Left lung (tissue), 10 donors: ENCODE results near the gene EIF4H. TPM values are rescaled to one million over a fixed set of nuclear protein-coding genes. Genes with fewer than 3 reads are reported as not detected.

Experiments used
- ATAC-seq: fragments of 200-7000 bp; cut with Tn5 transposase; one replicate; pipeline ENCODE4 v1.9.1; 2020; ENCODE audit warnings: moderate library complexity
- DNase-seq, 4 donors: peaks; one replicate each; pipeline ENCODE4 v3.0.0-alpha.2; 2013 to 2020
- H3K27ac ChIP-seq, 2 donors: fragments of 200-600 bp; sonication (generic) in 1 of 2; one replicate each; pipeline versions ENCODE4 v1.5.0 to v1.8.0; 2020 to 2021
- H3K27me3 ChIP-seq, 2 donors: fragments of 200-600 bp; sonication (generic) in 1 of 2; one replicate each; pipeline versions ENCODE4 v1.5.0 to v1.8.0; 2020 to 2021
- H3K36me3 ChIP-seq, 2 donors: fragments of 200-600 bp; sonication (generic) in 1 of 2; one replicate each; pipeline versions ENCODE4 v1.5.0 to v1.8.0; 2020 to 2021
- H3K4me1 ChIP-seq, 2 donors: fragments of 200-600 bp; one replicate each; pipeline ENCODE4 v1.8.0; 2021
- H3K4me3 ChIP-seq, 2 donors: fragments of 200-600 bp; sonication (generic) in 1 of 2; one replicate each; pipeline versions ENCODE4 v1.5.0 to v1.8.0; 2020 to 2021; ENCODE audit warnings: mild to moderate bottlenecking in 1 of 2
- H3K9me3 ChIP-seq, 2 donors: fragments of 200-600 bp; sonication (generic) in 1 of 2; one replicate each; pipeline versions ENCODE4 v1.5.0 to v1.8.0; 2020 to 2021
- intact Hi-C, 2 donors: fragments of 100-400 bp; cut with DNase I; formaldehyde crosslinking; loops; one replicate each; pipeline versions ENCODE4 v1.11.2 to v1.14.2; 2022
- polyA plus RNA-seq, 6 donors: library from polyadenylated mRNA; unstranded; fragments of 120-200 nt; gene quantifications; one replicate each; pipeline ENCODE4 v1.2.1, GENCODE V29; 2013; ENCODE audit not compliant: insufficient read length in 6 of 6
- total RNA-seq, 2 donors: library from RNA; stranded (reverse); fragmentation: NEBNext Ultra II Directional; extraction: Animal tissue kit (Norgen Biotek cat#: 25700); gene quantifications; one replicate each; pipeline ENCODE4 v1.2.1, GENCODE V29; 2021
- TF ChIP-seq, protein P1 (sequence below), 2 donors: fragments of 200-600 bp; sonication (generic) in 1 of 2; IDR thresholded peaks; one replicate each; pipeline versions ENCODE4 v1.5.0 to v1.8.0; 2021; ENCODE audit warnings: antibody characterized with exemption in 2 of 2
- donor health status: DM: no; HTN: yes; CAD: no.
- donor health status: DM: no; HTN: no; CAD: no.

EIF4H gene
- total and polyA plus RNA-seq, 8 donors: 203 to 308 (median 264) TPM

DNA sequence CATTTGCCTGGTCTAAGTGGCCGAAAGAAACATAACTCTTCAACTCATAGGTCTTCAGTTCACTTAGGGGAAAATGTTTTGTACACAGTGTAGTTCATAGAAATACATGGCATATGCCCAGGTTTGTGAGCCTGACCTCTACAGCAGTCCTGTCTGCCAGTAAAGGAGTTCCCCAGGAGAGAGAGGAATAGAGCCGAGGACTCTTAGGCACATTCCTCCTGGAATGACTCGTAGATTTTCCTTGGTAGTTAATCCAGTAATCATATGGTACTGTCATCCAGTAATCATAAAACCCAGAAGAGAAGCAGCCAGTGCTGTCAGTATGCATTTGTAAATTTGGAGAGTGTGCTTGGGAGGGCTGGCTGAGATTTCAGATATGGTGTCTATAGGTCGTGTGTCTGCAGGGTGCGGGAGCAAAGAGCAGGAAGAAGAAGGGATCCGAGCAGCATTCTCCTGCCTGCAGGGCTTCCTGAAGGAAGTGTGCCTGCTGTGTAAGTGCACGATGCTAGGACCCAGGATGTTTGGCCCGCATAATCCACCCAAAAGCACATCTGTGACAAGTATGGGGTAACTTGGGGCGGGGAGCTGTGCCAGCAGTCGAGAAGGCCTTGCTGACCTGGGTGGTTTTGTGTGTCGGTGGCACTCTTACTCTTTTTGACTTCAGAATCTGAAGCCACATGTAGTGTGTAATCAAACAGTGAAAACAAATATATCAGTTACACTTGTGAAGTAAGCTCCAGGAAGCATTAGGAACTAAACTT, 13.9 kb downstream of the EIF4H start:
- H3K36me3 ChIP-seq: peaks cover 0 to 67% of the 10 kb centered on the region in 2 donors
- intact Hi-C loops: loop anchor here in 1 of 2 donors (10.0 kb wide), 1 partner anchor 323 kb away; the partner anchor contains the start of gene TMEM270
- H3K27ac ChIP-seq: no peak overlapping the region
- peaks cover 24 to 54% of the 10 kb centered on the region in 2 donors for H3K4me1 ChIP-seq
- H3K9me3 ChIP-seq: no peaks in the 10 kb centered on the region
- no peaks in the 10 kb centered on the region for H3K27me3 ChIP-seq
- ATAC-seq (peak; percentile 72), DNase-seq (no peak)
- no peak overlapping the region for H3K4me3 ChIP-seq
- TF ChIP-seq, protein P1, sequence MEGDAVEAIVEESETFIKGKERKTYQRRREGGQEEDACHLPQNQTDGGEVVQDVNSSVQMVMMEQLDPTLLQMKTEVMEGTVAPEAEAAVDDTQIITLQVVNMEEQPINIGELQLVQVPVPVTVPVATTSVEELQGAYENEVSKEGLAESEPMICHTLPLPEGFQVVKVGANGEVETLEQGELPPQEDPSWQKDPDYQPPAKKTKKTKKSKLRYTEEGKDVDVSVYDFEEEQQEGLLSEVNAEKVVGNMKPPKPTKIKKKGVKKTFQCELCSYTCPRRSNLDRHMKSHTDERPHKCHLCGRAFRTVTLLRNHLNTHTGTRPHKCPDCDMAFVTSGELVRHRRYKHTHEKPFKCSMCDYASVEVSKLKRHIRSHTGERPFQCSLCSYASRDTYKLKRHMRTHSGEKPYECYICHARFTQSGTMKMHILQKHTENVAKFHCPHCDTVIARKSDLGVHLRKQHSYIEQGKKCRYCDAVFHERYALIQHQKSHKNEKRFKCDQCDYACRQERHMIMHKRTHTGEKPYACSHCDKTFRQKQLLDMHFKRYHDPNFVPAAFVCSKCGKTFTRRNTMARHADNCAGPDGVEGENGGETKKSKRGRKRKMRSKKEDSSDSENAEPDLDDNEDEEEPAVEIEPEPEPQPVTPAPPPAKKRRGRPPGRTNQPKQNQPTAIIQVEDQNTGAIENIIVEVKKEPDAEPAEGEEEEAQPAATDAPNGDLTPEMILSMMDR (IDR thresholded peaks at IDR 0.05): no peak

GRCh38 chr7:74190259-74190658, 16.1 kb downstream of the EIF4H start:
- intact Hi-C loops: no loop called here
- peaks cover 0 to 88% of the 10 kb centered on the region in 2 donors for H3K36me3 ChIP-seq
- TF ChIP-seq, protein P1 (IDR thresholded peaks at IDR 0.05): no peak
- no peaks in the 10 kb centered on the region for H3K9me3 ChIP-seq
- H3K27ac ChIP-seq: no peak overlapping the region
- ATAC-seq: no peak
- no peak for DNase-seq
- no peaks in the 10 kb centered on the region for H3K27me3 ChIP-seq
- no peak overlapping the region for H3K4me3 ChIP-seq
- peaks cover 20 to 32% of the 10 kb centered on the region in 2 donors for H3K4me1 ChIP-seq

DNA sequence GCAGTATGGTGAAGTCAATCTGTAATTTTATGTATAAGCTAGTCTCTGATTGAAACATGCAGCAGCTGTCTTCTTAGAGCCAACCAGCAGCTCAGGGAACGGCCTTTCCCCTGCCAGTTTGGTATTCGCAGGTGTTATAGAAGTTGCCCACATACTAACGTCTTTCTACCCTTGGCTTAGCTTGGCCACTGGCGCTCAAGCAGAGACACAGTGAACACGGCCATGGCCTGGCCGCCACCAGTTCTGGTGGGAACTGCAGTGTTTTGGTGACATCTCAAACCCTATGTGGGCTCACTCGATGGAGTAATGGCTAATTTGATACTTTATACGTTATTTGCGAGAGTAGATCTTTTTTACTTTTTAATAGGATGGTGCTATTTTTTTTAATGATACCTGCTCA, 17.1 kb downstream of the EIF4H start:
- TF ChIP-seq, protein P1 (IDR thresholded peaks at IDR 0.05): no peak
- Histone ChIP-seq H3K27me3 (no peaks in the 10 kb centered on the region), H3K27ac (no peak overlapping the region), H3K4me3 (no peak overlapping the region), H3K4me1 (peaks cover 10 to 22% of the 10 kb centered on the region in 2 donors), H3K9me3 (no peaks in the 10 kb centered on the region), H3K36me3 (peaks cover 0 to 98% of the 10 kb centered on the region in 2 donors)
- intact Hi-C loops: no loop called here
- ATAC-seq (no peak), DNase-seq (no peak)

DNA sequence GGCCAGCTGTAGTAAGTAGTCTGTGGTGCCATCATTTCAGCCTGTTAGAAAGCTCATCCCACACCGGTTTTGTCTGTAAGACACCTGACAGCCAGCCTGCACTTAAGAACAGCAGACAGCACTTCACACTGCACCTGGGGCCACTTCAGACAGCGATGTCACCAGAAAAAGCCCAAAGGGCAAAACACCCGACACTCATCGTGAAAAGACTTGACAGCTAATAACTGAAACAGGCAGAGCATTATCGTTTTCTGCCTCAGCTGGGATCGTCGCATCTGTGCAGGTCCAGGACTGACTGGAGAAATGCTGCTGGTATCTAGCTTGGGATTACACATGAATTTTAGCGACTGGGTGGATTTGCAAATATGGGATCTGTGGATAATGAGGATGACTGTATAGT, 18.9 kb downstream of the EIF4H start:
- TF ChIP-seq, protein P1 (IDR thresholded peaks at IDR 0.05): no peak
- no peaks in the 10 kb centered on the region for H3K27me3 ChIP-seq
- H3K9me3 ChIP-seq: no peaks in the 10 kb centered on the region
- intact Hi-C loops: no loop called here
- DNase-seq (no peak), ATAC-seq (no peak)
- H3K4me3 ChIP-seq: no peak overlapping the region
- peaks cover 0 to 4% of the 10 kb centered on the region in 2 donors for H3K4me1 ChIP-seq
- no peak overlapping the region for H3K27ac ChIP-seq
- H3K36me3 ChIP-seq: peaks cover 0 to 95% of the 10 kb centered on the region in 2 donors

DNA sequence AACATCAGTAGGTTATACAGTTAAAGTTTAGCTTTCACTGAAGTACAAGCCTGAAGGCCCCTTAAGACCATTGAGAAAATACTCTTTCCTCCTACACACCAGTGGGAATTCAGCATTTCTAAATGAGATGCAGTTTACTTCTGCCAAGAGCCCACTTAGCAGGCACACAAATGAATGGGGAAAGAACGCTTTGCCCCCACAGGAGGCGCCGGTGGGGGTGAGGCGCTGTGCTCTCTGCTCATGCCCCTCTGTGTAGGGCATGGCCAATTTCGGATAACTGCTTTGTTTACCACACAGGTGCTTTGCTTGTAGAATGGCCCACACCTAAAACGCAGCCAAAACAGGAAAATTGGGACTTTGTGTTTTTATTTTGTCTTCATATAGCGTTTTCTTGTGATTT, 19.8 kb downstream of the EIF4H start:
- ATAC-seq: no peak
- Histone ChIP-seq H3K4me1 (no peaks in the 10 kb centered on the region), H3K9me3 (no peaks in the 10 kb centered on the region), H3K36me3 (peaks cover 0 to 94% of the 10 kb centered on the region in 2 donors), H3K27me3 (no peaks in the 10 kb centered on the region), H3K27ac (no peak overlapping the region), H3K4me3 (no peak overlapping the region)
- intact Hi-C loops: no loop called here
- TF ChIP-seq, protein P1 (IDR thresholded peaks at IDR 0.05): no peak
- DNase-seq: no peak
